ENCODE data around the gene CELF4.

Gene CELF4

GRCh38 chr18:37588289-37588688, 22.7 kb upstream of the CELF4 start:
- H3K36me3 ChIP-seq (ENCODE audit: control insufficient read depth, insufficient read depth, low read length): no peaks in the 10 kb centered on the region
- no peak for DNase-seq (ENCODE audit: extremely low read depth, insufficient read length)
- no peaks in the 10 kb centered on the region for H3K27me3 ChIP-seq (replicated peaks; ENCODE audit: control insufficient read depth, insufficient read depth, low read length)
- TF ChIP-seq, protein P1, sequence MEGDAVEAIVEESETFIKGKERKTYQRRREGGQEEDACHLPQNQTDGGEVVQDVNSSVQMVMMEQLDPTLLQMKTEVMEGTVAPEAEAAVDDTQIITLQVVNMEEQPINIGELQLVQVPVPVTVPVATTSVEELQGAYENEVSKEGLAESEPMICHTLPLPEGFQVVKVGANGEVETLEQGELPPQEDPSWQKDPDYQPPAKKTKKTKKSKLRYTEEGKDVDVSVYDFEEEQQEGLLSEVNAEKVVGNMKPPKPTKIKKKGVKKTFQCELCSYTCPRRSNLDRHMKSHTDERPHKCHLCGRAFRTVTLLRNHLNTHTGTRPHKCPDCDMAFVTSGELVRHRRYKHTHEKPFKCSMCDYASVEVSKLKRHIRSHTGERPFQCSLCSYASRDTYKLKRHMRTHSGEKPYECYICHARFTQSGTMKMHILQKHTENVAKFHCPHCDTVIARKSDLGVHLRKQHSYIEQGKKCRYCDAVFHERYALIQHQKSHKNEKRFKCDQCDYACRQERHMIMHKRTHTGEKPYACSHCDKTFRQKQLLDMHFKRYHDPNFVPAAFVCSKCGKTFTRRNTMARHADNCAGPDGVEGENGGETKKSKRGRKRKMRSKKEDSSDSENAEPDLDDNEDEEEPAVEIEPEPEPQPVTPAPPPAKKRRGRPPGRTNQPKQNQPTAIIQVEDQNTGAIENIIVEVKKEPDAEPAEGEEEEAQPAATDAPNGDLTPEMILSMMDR (IDR thresholded peaks at IDR 0.05; ENCODE audit: insufficient read depth, low read length, poor library complexity, severe bottlenecking): no peak
- H3K4me3 ChIP-seq (replicated peaks; ENCODE audit: low read depth, low read length): no peak overlapping the region

GRCh38 chr18:37586656-37587225, 21.1 kb upstream of the CELF4 start:
- no peaks in the 10 kb centered on the region for H3K36me3 ChIP-seq (ENCODE audit: control insufficient read depth, insufficient read depth, low read length)
- no peaks in the 10 kb centered on the region for H3K27me3 ChIP-seq (replicated peaks; ENCODE audit: control insufficient read depth, insufficient read depth, low read length)
- DNase-seq (ENCODE audit: extremely low read depth, insufficient read length): no peak
- no peak overlapping the region for H3K4me3 ChIP-seq (replicated peaks; ENCODE audit: low read depth, low read length)
- TF ChIP-seq, protein P1 (IDR thresholded peaks at IDR 0.05; ENCODE audit: insufficient read depth, low read length, poor library complexity, severe bottlenecking): no peak

GRCh38 chr18:37584952-37585695, 19.5 kb upstream of the CELF4 start:
- no peaks in the 10 kb centered on the region for H3K36me3 ChIP-seq (ENCODE audit: control insufficient read depth, insufficient read depth, low read length)
- H3K27me3 ChIP-seq (replicated peaks; ENCODE audit: control insufficient read depth, insufficient read depth, low read length): no peaks in the 10 kb centered on the region
- TF ChIP-seq, protein P1 (IDR thresholded peaks at IDR 0.05; ENCODE audit: insufficient read depth, low read length, poor library complexity, severe bottlenecking): no peak
- H3K4me3 ChIP-seq (replicated peaks; ENCODE audit: low read depth, low read length): no peak overlapping the region
- no peak for DNase-seq (ENCODE audit: extremely low read depth, insufficient read length)

DNA sequence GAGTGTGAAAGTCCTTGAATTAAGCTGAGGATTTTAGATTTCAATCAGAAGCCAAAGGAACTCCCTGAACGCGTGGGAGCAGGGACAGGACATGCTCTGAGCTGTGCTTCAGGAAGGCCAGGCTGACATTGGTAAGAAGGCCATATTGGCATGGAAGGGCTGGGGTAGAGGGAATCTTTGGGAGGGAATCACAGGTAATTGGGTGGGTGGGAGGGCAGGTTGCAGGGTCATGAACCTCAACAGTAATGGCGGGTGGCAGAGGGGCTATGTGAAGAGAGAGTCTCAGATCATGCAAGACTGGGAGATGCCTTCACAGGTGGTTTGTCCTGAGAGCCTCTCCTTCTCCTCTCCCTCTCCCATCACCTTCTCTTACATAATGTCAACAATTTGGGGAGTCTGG, 18.6 kb upstream of the CELF4 start:
- Histone ChIP-seq H3K36me3 (ENCODE audit: control insufficient read depth, insufficient read depth, low read length) (no peaks in the 10 kb centered on the region), H3K4me3 (replicated peaks; ENCODE audit: low read depth, low read length) (no peak overlapping the region), H3K27me3 (replicated peaks; ENCODE audit: control insufficient read depth, insufficient read depth, low read length) (no peaks in the 10 kb centered on the region; the same call in 1 of the 2 replicates)
- DNase-seq (ENCODE audit: extremely low read depth, insufficient read length): no peak
- TF ChIP-seq, protein P1 (IDR thresholded peaks at IDR 0.05; ENCODE audit: insufficient read depth, low read length, poor library complexity, severe bottlenecking): no peak

GRCh38 chr18:37582261-37582660, 16.7 kb upstream of the CELF4 start:
- H3K36me3 ChIP-seq (ENCODE audit: control insufficient read depth, insufficient read depth, low read length): no peaks in the 10 kb centered on the region
- H3K4me3 ChIP-seq (replicated peaks; ENCODE audit: low read depth, low read length): no peak overlapping the region
- H3K27me3 ChIP-seq (replicated peaks; ENCODE audit: control insufficient read depth, insufficient read depth, low read length): no peaks in the 10 kb centered on the region; the same call in 1 of the 2 replicates
- TF ChIP-seq, protein P1 (IDR thresholded peaks at IDR 0.05; ENCODE audit: insufficient read depth, low read length, poor library complexity, severe bottlenecking): no peak
- DNase-seq (ENCODE audit: extremely low read depth, insufficient read length): no peak

Data from GM06990 (cell line).